OCI-LY7 (cell line): ENCODE measurements around the gene SPTLC1. TPM values are rescaled to one million over a fixed set of nuclear protein-coding genes. Genes with fewer than 3 reads are reported as not detected.
"Not testable (repeated sequence)": the region's sequence is repeated elsewhere in the genome, so short reads cannot be mapped to it uniquely, and the experiment has no call there.

ENCODE experiments used
- BruUV-seq: library from RNA; stranded (reverse); fragments of 400-500 nt; replicated peaks from 2 replicates; lab custom pipeline; 2021; lab: Mats Ljungman, UMichigan
- CTCF ChIA-PET: fragments of 300-600 bp; sonication (Branson Sonifier 250); formaldehyde crosslinking; loops from one replicate; lab custom pipeline; 2022; ENCODE audit warnings: antibody characterized with exemption; ENCODE audit not compliant: unreplicated experiment; lab: Charles Lee
- POLR2A ChIA-PET: fragments of 300-600 bp; sonication (Branson Sonifier 250); formaldehyde crosslinking; loops from one replicate; lab custom pipeline; 2022; ENCODE audit warnings: antibody characterized with exemption; lab: Charles Lee
- DNase-seq: peaks from one replicate; pipeline ENCODE4 v3.0.0-alpha.2; 2015; ENCODE audit warnings: low spot score
- H2AFZ ChIP-seq: fragments of 200-600 bp; sonication (generic), shearing (Covaris generic); 2 replicates; pipeline ENCODE4 v1.6.1; 2014; ENCODE audit warnings: mild to moderate bottlenecking, antibody characterized with exemption, low read length, moderate library complexity
- H3K27ac ChIP-seq: fragments of 200-600 bp; sonication (generic); 2 replicates; pipeline ENCODE4 v1.5.1; 2014; ENCODE audit warnings: mixed run types, low read depth, mild to moderate bottlenecking, moderate library complexity, low read length, inconsistent platforms; ENCODE audit not compliant: poor library complexity, severe bottlenecking
- H3K36me3 ChIP-seq: fragments of 200-600 bp; sonication (generic); 2 replicates; pipeline ENCODE4 v1.6.1; 2014; ENCODE audit warnings: mild to moderate bottlenecking, antibody characterized with exemption, low read length, moderate library complexity, mixed read lengths; ENCODE audit not compliant: insufficient read depth
- H3K4me1 ChIP-seq: fragments of 200-600 bp; sonication (generic); 2 replicates; pipeline ENCODE4 v1.5.1; 2014; ENCODE audit warnings: mild to moderate bottlenecking, low read length; ENCODE audit not compliant: insufficient read depth, poor library complexity, severe bottlenecking
- H3K4me2 ChIP-seq: fragments of 200-600 bp; sonication (generic); 2 replicates; pipeline ENCODE4 v1.6.1; 2014; ENCODE audit warnings: mild to moderate bottlenecking, low read length
- H3K4me3 ChIP-seq: fragments of 200-600 bp; sonication (generic); 2 replicates; pipeline ENCODE4 v1.5.1; 2014; ENCODE audit warnings: mild to moderate bottlenecking, low read depth, low read length; ENCODE audit not compliant: poor library complexity, severe bottlenecking
- H3K79me2 ChIP-seq: fragments of 200-600 bp; sonication (generic); 2 replicates; pipeline ENCODE4 v1.6.1; 2016; ENCODE audit warnings: low read depth, mild to moderate bottlenecking, low read length, moderate library complexity, mixed read lengths; ENCODE audit not compliant: insufficient read depth
- H3K9me2 ChIP-seq: fragments of 200-600 bp; sonication (generic); 2 replicates; pipeline ENCODE4 v1.6.1; 2016; ENCODE audit warnings: mild to moderate bottlenecking, low read length, mixed read lengths; ENCODE audit not compliant: insufficient read depth
- H3K9me3 ChIP-seq: fragments of 200-600 bp; sonication (generic); 2 replicates; pipeline ENCODE4 v1.6.1; 2014; ENCODE audit warnings: mild to moderate bottlenecking, mixed run types, low read length, mixed read lengths
- H4K20me1 ChIP-seq: fragments of 200-600 bp; sonication (generic); 2 replicates; pipeline ENCODE4 v1.6.1; 2014; ENCODE audit warnings: mild to moderate bottlenecking, antibody characterized with exemption, low read length, moderate library complexity, mixed read lengths; ENCODE audit not compliant: insufficient read depth
- CTCF ChIP-seq: fragments of 200-600 bp; sonication (generic); conservative IDR thresholded peaks from 2 replicates; pipeline ENCODE4 v1.5.1; 2014; ENCODE audit warnings: mild to moderate bottlenecking, antibody characterized with exemption, low read length, moderate library complexity, mixed read lengths
- EZH2phosphoT487 ChIP-seq: fragments of 200-600 bp; sonication (generic); IDR thresholded peaks from 2 replicates; pipeline ENCODE4 v1.6.1; 2018; ENCODE audit warnings: low read depth, borderline replicate concordance, mild to moderate bottlenecking, mixed run types, antibody characterized with exemption, low read length, moderate library complexity, mixed read lengths
- intact Hi-C: fragments of 100-400 bp; cut with micrococcal nuclease; formaldehyde crosslinking; loops from one replicate; pipeline ENCODE4 v1.10.0; 2022; ENCODE audit not compliant: unreplicated experiment
- total RNA-seq, 2 experiments: library from RNA; depleted of rRNA in 1 of 2; stranded (reverse); fragments of >200 nt in 1 of 2; shearing (Covaris generic) in 1 of 2; gene quantifications; 2 replicates each; pipeline ENCODE4 v1.2.3, GENCODE V29; 2014 to 2022

SPTLC1 gene
- total RNA-seq, 2 experiments from 2014 or later: 42.2 to 48.7 TPM

GRCh38 chr9:92019658-92020057 is 95.6 kb downstream of the SPTLC1 start:
- intact Hi-C loops: no loop called here
- CTCF ChIA-PET: no interaction called here
- no peaks in the 10 kb centered on the region for H3K9me2 ChIP-seq

GRCh38 chr9:92010705-92011536 is 104.3 kb downstream of the SPTLC1 start:
- CTCF ChIA-PET: no interaction called here
- intact Hi-C loops: no loop called here
- H3K4me2 ChIP-seq: no peak overlapping the region

More at GRCh38 chr9:92019658-92020057, 95.6 kb downstream of the SPTLC1 start:
- BruUV-seq: no TSS peak
- DNase-seq: no peak
- TF ChIP-seq CTCF: no peak
- no peak for TF ChIP-seq EZH2phosphoT487
- no peaks in the 10 kb centered on the region for H3K9me3 ChIP-seq
- H3K4me1 ChIP-seq: no peaks in the 10 kb centered on the region
- H3K4me3 ChIP-seq: no peak overlapping the region
- H3K79me2 ChIP-seq: no peaks in the 10 kb centered on the region
- no peak overlapping the region for H3K4me2 ChIP-seq
- H4K20me1 ChIP-seq: no peaks in the 10 kb centered on the region
- no peak overlapping the region for H2AFZ ChIP-seq
- POLR2A ChIA-PET: no interaction called here
- H3K27ac ChIP-seq: no peak overlapping the region
- no peaks in the 10 kb centered on the region for H3K36me3 ChIP-seq

GRCh38 chr9:92010253-92010652 is 105.0 kb downstream of the SPTLC1 start:
- POLR2A ChIA-PET, H3K27ac ChIP-seq, H3K9me3 ChIP-seq, H3K4me2 ChIP-seq, H4K20me1 ChIP-seq, H2AFZ ChIP-seq, intact Hi-C loops, H3K9me2 ChIP-seq, H3K36me3 ChIP-seq, CTCF ChIA-PET, BruUV-seq, DNase-seq, H3K4me1 ChIP-seq, H3K4me3 ChIP-seq, H3K79me2 ChIP-seq: not testable (repeated sequence)

More at GRCh38 chr9:92010705-92011536, 104.3 kb downstream of the SPTLC1 start:
- Histone ChIP-seq H4K20me1 (no peaks in the 10 kb centered on the region), H3K27ac (no peak overlapping the region), H3K9me3 (no peaks in the 10 kb centered on the region), H3K4me1 (no peaks in the 10 kb centered on the region), H3K9me2 (no peaks in the 10 kb centered on the region), H3K79me2 (no peaks in the 10 kb centered on the region), H3K36me3 (no peaks in the 10 kb centered on the region), H3K4me3 (no peak overlapping the region), H2AFZ (no peak overlapping the region)
- BruUV-seq: no TSS peak
- TF ChIP-seq CTCF (no peak), EZH2phosphoT487 (no peak)
- DNase-seq: no peak
- POLR2A ChIA-PET: no interaction called here
